H9 (cell line): ENCODE measurements around the gene BCCIP. TPM values are rescaled to one million over a fixed set of nuclear protein-coding genes. Genes with fewer than 3 reads are reported as not detected.

Experiments
- DNase-seq: peaks from one replicate; pipeline ENCODE4 v3.0.0-alpha.2; 2017
- H2AFZ ChIP-seq: one replicate; pipeline ENCODE4 v1.6.1; 2013; ENCODE audit warnings: mild to moderate bottlenecking, low read length, control low read depth, moderate library complexity
- H2AK5ac ChIP-seq: 2 replicates; pipeline ENCODE4 v1.6.1; 2013; ENCODE audit warnings: low read length, control low read depth, mixed read lengths; ENCODE audit not compliant: insufficient read length
- H2BK120ac ChIP-seq: one replicate; pipeline ENCODE4 v1.6.1; 2013; ENCODE audit warnings: low read depth, mild to moderate bottlenecking, low read length, control low read depth, inconsistent platforms; ENCODE audit not compliant: poor library complexity, severe bottlenecking
- H2BK12ac ChIP-seq: 2 replicates; pipeline ENCODE4 v1.6.1; 2013; ENCODE audit warnings: low read length, control low read depth, mixed read lengths, low read depth; ENCODE audit not compliant: insufficient read length
- H2BK15ac ChIP-seq: 2 replicates; pipeline ENCODE4 v1.6.1; 2013; ENCODE audit warnings: low read depth, low read length, control low read depth
- H2BK20ac ChIP-seq: one replicate; pipeline ENCODE4 v1.6.1; 2013; ENCODE audit warnings: low read depth, mild to moderate bottlenecking, low read length, control low read depth, inconsistent platforms; ENCODE audit not compliant: poor library complexity, severe bottlenecking
- H2BK5ac ChIP-seq: 2 replicates; pipeline ENCODE4 v1.6.1; 2013; ENCODE audit warnings: low read length, control low read depth, mixed read lengths; ENCODE audit not compliant: insufficient read length
- H3K14ac ChIP-seq: 2 replicates; pipeline ENCODE4 v1.6.1; 2013; ENCODE audit warnings: low read length, control low read depth; ENCODE audit not compliant: insufficient read depth
- H3K18ac ChIP-seq: 2 replicates; pipeline ENCODE4 v1.6.1; 2013; ENCODE audit warnings: low read depth, mild to moderate bottlenecking, mixed read lengths, low read length, control low read depth; ENCODE audit not compliant: insufficient read length
- H3K23ac ChIP-seq: 2 replicates; pipeline ENCODE4 v1.6.1; 2013; ENCODE audit warnings: low read length, control low read depth, mixed read lengths, low read depth; ENCODE audit not compliant: insufficient read length
- H3K23me2 ChIP-seq: 2 replicates; pipeline ENCODE4 v1.6.1; 2013; ENCODE audit warnings: low read depth, mild to moderate bottlenecking, mixed read lengths, low read length, control low read depth; ENCODE audit not compliant: insufficient read length, poor library complexity, severe bottlenecking
- H3K27ac ChIP-seq: 2 replicates; pipeline ENCODE4 v1.5.1; 2013; ENCODE audit warnings: low read length, control low read depth, mixed read lengths, low read depth; ENCODE audit not compliant: insufficient read length
- H3K27me3 ChIP-seq: 2 replicates; pipeline ENCODE4 v1.6.1; 2013; ENCODE audit warnings: low read length, control low read depth, inconsistent platforms; ENCODE audit not compliant: insufficient read depth
- H3K4ac ChIP-seq: 2 replicates; pipeline ENCODE4 v1.6.1; 2013; ENCODE audit warnings: low read depth, mild to moderate bottlenecking, control low read depth, inconsistent platforms, low read length, moderate library complexity
- H3K4me1 ChIP-seq: 2 replicates; pipeline ENCODE4 v1.6.1; 2013; ENCODE audit warnings: low read length, control low read depth, inconsistent platforms; ENCODE audit not compliant: insufficient read depth
- H3K4me2 ChIP-seq: 2 replicates; pipeline ENCODE4 v1.6.1; 2013; ENCODE audit warnings: low read length, control low read depth, mixed read lengths; ENCODE audit not compliant: insufficient read length, insufficient read depth
- H3K56ac ChIP-seq: 2 replicates; pipeline ENCODE4 v1.6.1; 2013; ENCODE audit warnings: low read depth, mild to moderate bottlenecking, mixed read lengths, low read length, control low read depth; ENCODE audit not compliant: insufficient read length
- H3K79me1 ChIP-seq: 2 replicates; pipeline ENCODE4 v1.6.1; 2013; ENCODE audit warnings: low read depth, mild to moderate bottlenecking, moderate library complexity, low read length, control low read depth, inconsistent platforms; ENCODE audit not compliant: insufficient read depth, poor library complexity, severe bottlenecking
- H3K79me2 ChIP-seq: 2 replicates; pipeline ENCODE4 v1.6.1; 2013; ENCODE audit warnings: low read length, control low read depth, inconsistent platforms; ENCODE audit not compliant: insufficient read depth
- H3K9ac ChIP-seq: 2 replicates; pipeline ENCODE4 v1.6.1; 2013; ENCODE audit warnings: low read length, control low read depth, mixed read lengths; ENCODE audit not compliant: insufficient read length; ENCODE audit errors: extremely low read depth
- H3K9me3 ChIP-seq: one replicate; pipeline ENCODE4 v1.6.1; 2013; ENCODE audit warnings: low read depth, low read length, inconsistent platforms; ENCODE audit not compliant: control insufficient read depth
- H3T11ph ChIP-seq: one replicate; pipeline ENCODE4 v1.6.1; 2013; ENCODE audit warnings: mild to moderate bottlenecking, low read length, control low read depth, inconsistent platforms
- H4K20me1 ChIP-seq: one replicate; pipeline ENCODE4 v1.6.1; 2013; ENCODE audit not compliant: control insufficient read depth, insufficient read length, insufficient read depth
- H4K5ac ChIP-seq: 2 replicates; pipeline ENCODE4 v1.6.1; 2013; ENCODE audit warnings: low read depth, mild to moderate bottlenecking, mixed read lengths, low read length, control low read depth; ENCODE audit not compliant: insufficient read length
- H4K8ac ChIP-seq: replicated peaks from 2 replicates; pipeline ENCODE4 v1.6.1; 2013; ENCODE audit warnings: low read length, control low read depth, mixed read lengths, low read depth; ENCODE audit not compliant: insufficient read length
- H4K91ac ChIP-seq: 2 replicates; pipeline ENCODE4 v1.6.1; 2013; ENCODE audit warnings: low read depth, mild to moderate bottlenecking, moderate library complexity, mixed read lengths, low read length, control low read depth; ENCODE audit not compliant: insufficient read length
- H3K27ac Mint-ChIP-seq, 3 experiments: 2 replicates in 2 of 3; 3 replicates in 1 of 3; pipeline ENCODE4 v1.8.0; 2020 to 2021; ENCODE audit warnings: mixed read lengths in 3 of 3, mild to moderate bottlenecking in 1 of 3, moderate library complexity in 1 of 3
- H3K27me3 Mint-ChIP-seq: 2 replicates; pipeline ENCODE4 v1.8.0; 2021; ENCODE audit warnings: low read depth, mild to moderate bottlenecking, moderate library complexity, mixed read lengths
- H3K36me3 Mint-ChIP-seq, 3 experiments: 2 replicates in 2 of 3; 3 replicates in 1 of 3; pipeline ENCODE4 v1.8.0; 2020 to 2021; ENCODE audit warnings: low read depth in 3 of 3, mixed read lengths in 3 of 3; ENCODE audit not compliant: insufficient read depth in 1 of 3
- H3K4me1 Mint-ChIP-seq, 2 experiments: 2 replicates each; pipeline ENCODE4 v1.8.0; 2020; ENCODE audit warnings: mixed read lengths in 2 of 2
- H3K4me3 Mint-ChIP-seq, 2 experiments: 2 replicates in 1 of 2; 3 replicates in 1 of 2; pipeline ENCODE4 v1.8.0; 2020 to 2021; ENCODE audit warnings: mild to moderate bottlenecking in 2 of 2, mixed read lengths in 2 of 2, moderate library complexity in 1 of 2
- H3K9me3 Mint-ChIP-seq, 2 experiments: 2 replicates in 1 of 2; 3 replicates in 1 of 2; pipeline ENCODE4 v1.8.0; 2020; ENCODE audit warnings: mild to moderate bottlenecking in 2 of 2, mixed read lengths in 2 of 2, moderate library complexity in 1 of 2
- WGBS: extraction: QIAGEN DNeasy Blood & Tissue Kit; methylation state at CpG from one replicate; pipeline ENCODE4 v1.1.7; 2013; ENCODE audit warnings: missing lambda C conversion rate, low lambda C conversion rate, mixed read lengths; ENCODE audit not compliant: insufficient read length; ENCODE audit errors: extremely low coverage; 5-methylcytosine and 5-hydroxymethylcytosine counted together
- total RNA-seq: library from RNA; stranded (reverse); gene quantifications from 2 replicates; pipeline ENCODE4 v1.2.1, GENCODE V29; 2021
- TF ChIP-seq, protein P1 (sequence below): fragments of 200-600 bp; sonication (generic); conservative IDR thresholded peaks from 3 replicates; pipeline ENCODE4 v1.8.0; 2021; ENCODE audit warnings: antibody characterized with exemption, mild to moderate bottlenecking

The BCCIP gene
- total RNA-seq, 1 experiment from 2014 or later: 119 TPM

DNA sequence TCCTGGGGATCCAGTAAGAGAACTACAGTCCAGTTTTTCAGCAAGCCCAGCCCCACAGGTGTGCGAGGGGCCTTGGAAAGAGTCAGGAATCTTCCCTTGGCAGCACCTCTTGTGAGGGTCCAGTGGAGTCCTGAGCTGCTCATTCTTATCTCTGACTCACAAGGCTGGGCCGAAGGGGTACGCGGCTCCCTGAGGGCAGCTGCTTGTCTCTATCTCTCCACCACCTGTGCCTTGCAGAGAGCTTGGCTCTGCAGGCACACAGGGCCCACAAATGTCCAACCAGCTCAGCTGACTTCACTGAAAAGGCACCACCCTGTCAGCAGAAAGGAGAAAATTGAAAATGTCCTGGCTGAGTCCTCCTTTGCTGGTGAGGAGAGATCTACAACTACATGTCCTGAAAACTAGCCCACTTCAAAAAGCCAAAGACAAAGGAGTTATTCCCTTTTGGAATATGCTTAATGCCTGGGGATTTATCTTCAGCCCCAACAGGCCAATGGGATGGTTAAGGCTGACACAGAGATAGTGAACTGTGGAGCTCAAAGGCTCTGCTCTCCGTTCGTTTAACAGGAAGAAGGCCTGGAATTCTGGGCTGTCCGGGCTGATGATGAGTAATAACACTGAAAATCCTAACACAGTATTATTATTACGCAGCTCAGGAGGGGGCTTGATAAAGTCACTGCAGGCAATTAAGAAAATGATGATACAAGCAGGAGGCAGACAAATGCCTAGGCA, 23.7 kb upstream of the BCCIP start:
- no peak overlapping the region for H3K18ac ChIP-seq
- no peaks in the 10 kb centered on the region for H3K23me2 ChIP-seq
- H4K20me1 ChIP-seq: no peaks in the 10 kb centered on the region
- TF ChIP-seq, protein P1, sequence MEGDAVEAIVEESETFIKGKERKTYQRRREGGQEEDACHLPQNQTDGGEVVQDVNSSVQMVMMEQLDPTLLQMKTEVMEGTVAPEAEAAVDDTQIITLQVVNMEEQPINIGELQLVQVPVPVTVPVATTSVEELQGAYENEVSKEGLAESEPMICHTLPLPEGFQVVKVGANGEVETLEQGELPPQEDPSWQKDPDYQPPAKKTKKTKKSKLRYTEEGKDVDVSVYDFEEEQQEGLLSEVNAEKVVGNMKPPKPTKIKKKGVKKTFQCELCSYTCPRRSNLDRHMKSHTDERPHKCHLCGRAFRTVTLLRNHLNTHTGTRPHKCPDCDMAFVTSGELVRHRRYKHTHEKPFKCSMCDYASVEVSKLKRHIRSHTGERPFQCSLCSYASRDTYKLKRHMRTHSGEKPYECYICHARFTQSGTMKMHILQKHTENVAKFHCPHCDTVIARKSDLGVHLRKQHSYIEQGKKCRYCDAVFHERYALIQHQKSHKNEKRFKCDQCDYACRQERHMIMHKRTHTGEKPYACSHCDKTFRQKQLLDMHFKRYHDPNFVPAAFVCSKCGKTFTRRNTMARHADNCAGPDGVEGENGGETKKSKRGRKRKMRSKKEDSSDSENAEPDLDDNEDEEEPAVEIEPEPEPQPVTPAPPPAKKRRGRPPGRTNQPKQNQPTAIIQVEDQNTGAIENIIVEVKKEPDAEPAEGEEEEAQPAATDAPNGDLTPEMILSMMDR: no peak
- H3K4me1 ChIP-seq: no peaks in the 10 kb centered on the region
- no peak overlapping the region for H3K27ac ChIP-seq
- H2AK5ac ChIP-seq: no peak overlapping the region
- no peak overlapping the region for H3T11ph ChIP-seq
- H2BK12ac ChIP-seq: no peak overlapping the region
- H2BK15ac ChIP-seq: no peak overlapping the region
- H3K36me3 Mint-ChIP-seq: peaks cover 5 to 31% (median 6%) of the 10 kb centered on the region in 3 experiments; a peak in 6 of 7 replicates
- no peak overlapping the region for H3K56ac ChIP-seq
- H3K27ac Mint-ChIP-seq: peak overlapping the region in 2 of 3 experiments; percentile 24 to 39; a peak in 3 of 7 replicates
- H3K79me1 ChIP-seq: no peaks in the 10 kb centered on the region
- H3K9me3 Mint-ChIP-seq: no peaks in the 10 kb centered on the region
- no peak overlapping the region for H3K4me2 ChIP-seq
- no peak overlapping the region for H3K14ac ChIP-seq
- no peaks in the 10 kb centered on the region for H3K79me2 ChIP-seq
- no peaks in the 10 kb centered on the region for H3K27me3 Mint-ChIP-seq
- H2AFZ ChIP-seq: no peak overlapping the region
- no peaks in the 10 kb centered on the region for H3K27me3 ChIP-seq
- no peak overlapping the region for H4K5ac ChIP-seq
- H3K9me3 ChIP-seq: no peaks in the 10 kb centered on the region
- no peak overlapping the region for H4K91ac ChIP-seq
- no CpG with 5 or more reads among the region's 8 CpGs for WGBS
- no peak overlapping the region for H3K4me3 Mint-ChIP-seq
- H2BK5ac ChIP-seq: no peak overlapping the region
- H3K4me1 Mint-ChIP-seq: peaks cover 7% of the 10 kb centered on the region in 2 experiments; a peak in 3 of 4 replicates
- no peak overlapping the region for H2BK20ac ChIP-seq
- no peak overlapping the region for H2BK120ac ChIP-seq
- no peak overlapping the region for H3K23ac ChIP-seq
- H4K8ac ChIP-seq: no peak overlapping the region
- no peak overlapping the region for H3K9ac ChIP-seq
- no peak for DNase-seq
- H3K4ac ChIP-seq: no peak overlapping the region
